ENCODE results near the gene GPRIN2. TPM values are rescaled to one million over a fixed set of nuclear protein-coding genes. Genes with fewer than 3 reads are reported as not detected.
"Not testable (repeated sequence)": the region's sequence is repeated elsewhere in the genome, so short reads cannot be mapped to it uniquely, and the experiment has no call there.

Gene GPRIN2
- total RNA-seq, 1 donor from 2014 or later = 6.3 TPM

- H3K27ac ChIP-seq; H3K9me3 ChIP-seq; H3K4me1 ChIP-seq; H3K36me3 ChIP-seq; H3K27me3 ChIP-seq; intact Hi-C loops (cut with DNase I); H3K4me3 ChIP-seq: not testable (repeated sequence)
- TF ChIP-seq CTCF (IDR thresholded peaks at IDR 0.05) = peak; percentile 43 to 70 (median 60)
- peak; percentile 9 to 76 for DNase-seq (ENCODE audit: low spot score in 2 of 2)
Measured at GRCh38 chr10:46565591-46566332, 9.3 kb upstream of the GPRIN2 start.

- H3K27me3 ChIP-seq = peaks cover 9% of the 10 kb centered on the region
- H3K9me3 ChIP-seq = no peaks in the 10 kb centered on the region
- H3K27ac ChIP-seq = no peak overlapping the region
- H3K4me1 ChIP-seq = peaks cover 4 to 5% of the 10 kb centered on the region in 2 donors
- peak in 1 of 2 donors; percentile 44 for DNase-seq (ENCODE audit: low spot score in 2 of 2)
- no peaks in the 10 kb centered on the region for H3K36me3 ChIP-seq
- no peak overlapping the region for H3K4me3 ChIP-seq
- intact Hi-C loops (cut with DNase I) = no loop called here
- TF ChIP-seq CTCF (IDR thresholded peaks at IDR 0.05) = no peak
Measured at GRCh38 chr10:46560952-46561351, 4.5 kb upstream of the GPRIN2 start.

- intact Hi-C loops (cut with DNase I) = no loop called here
- Histone ChIP-seq H3K4me1 (peaks cover 9 to 10% of the 10 kb centered on the region in 2 donors), H3K27me3 (peaks cover 14% of the 10 kb centered on the region), H3K27ac (no peak overlapping the region), H3K36me3 (no peaks in the 10 kb centered on the region), H3K4me3 (no peak overlapping the region), H3K9me3 (no peaks in the 10 kb centered on the region)
- DNase-seq (ENCODE audit: low spot score in 2 of 2) = peak in 1 of 2 donors; percentile 60
- no peak for TF ChIP-seq CTCF (IDR thresholded peaks at IDR 0.05)
Measured at GRCh38 chr10:46560381-46560780, 3.9 kb upstream of the GPRIN2 start.

GRCh38 chr10:46559231-46559671, 2.8 kb upstream of the GPRIN2 start:
- no peaks in the 10 kb centered on the region for H3K36me3 ChIP-seq
- no peak overlapping the region for H3K4me3 ChIP-seq
- no peak overlapping the region for H3K27ac ChIP-seq
- no peaks in the 10 kb centered on the region for H3K9me3 ChIP-seq
- H3K4me1 ChIP-seq = peaks cover 9 to 10% of the 10 kb centered on the region in 2 donors
- peaks cover 14% of the 10 kb centered on the region for H3K27me3 ChIP-seq
- DNase-seq (ENCODE audit: low spot score in 2 of 2) = no peak
- intact Hi-C loops (cut with DNase I) = no loop called here
- no peak for TF ChIP-seq CTCF (IDR thresholded peaks at IDR 0.05)

- TF ChIP-seq CTCF (IDR thresholded peaks at IDR 0.05) = no peak
- Histone ChIP-seq H3K27me3 (peaks cover 14% of the 10 kb centered on the region), H3K9me3 (no peaks in the 10 kb centered on the region), H3K4me3 (no peak overlapping the region), H3K27ac (no peak overlapping the region), H3K36me3 (no peaks in the 10 kb centered on the region), H3K4me1 (peaks cover 9 to 10% of the 10 kb centered on the region in 2 donors)
- intact Hi-C loops (cut with DNase I) = no loop called here
- peak in 1 of 2 donors; percentile 56 for DNase-seq (ENCODE audit: low spot score in 2 of 2)
Measured at GRCh38 chr10:46558392-46559185, 2.1 kb upstream of the GPRIN2 start.

Data from ascending aorta (tissue), 2 donors.